ENCODE measurements around the gene MBP. TPM values are rescaled to one million over a fixed set of nuclear protein-coding genes. Genes with fewer than 3 reads are reported as not detected.

The MBP gene
- total RNA-seq, 2 experiments from 2014 or later: 94.7 to 101 TPM

GRCh38 chr18:77039196-77040130 lies 93.1 kb downstream of the MBP start:
- no peak overlapping the region for H3K4me3 Mint-ChIP-seq
- H3K36me3 Mint-ChIP-seq: peaks cover 55% of the 10 kb centered on the region
- DNase-seq: no peak
- peaks cover 35% of the 10 kb centered on the region for H3K4me1 Mint-ChIP-seq
- CTCF ChIA-PET: interaction anchor here (1.1 to 1.4 kb wide), 2 partner anchors 12 to 236 kb away, joined by 3 to 4 read pairs; no protein-coding TSS in a partner anchor
- no peaks in the 10 kb centered on the region for H3K27me3 Mint-ChIP-seq
- ATAC-seq: no peak
- no peak overlapping the region for H3K27ac Mint-ChIP-seq
- H3K9me3 Mint-ChIP-seq (ENCODE audit: low read depth): no peaks in the 10 kb centered on the region

GRCh38 chr18:77038182-77038858 lies 94.3 kb downstream of the MBP start:
- no peak for DNase-seq
- CTCF ChIA-PET: interaction anchor here (1.1 to 1.4 kb wide), 2 partner anchors 13 to 235 kb away, joined by 3 to 4 read pairs; no protein-coding TSS in a partner anchor
- Mint-ChIP-seq H3K9me3 (ENCODE audit: low read depth) (no peaks in the 10 kb centered on the region), H3K4me1 (peaks cover 33% of the 10 kb centered on the region), H3K4me3 (no peak overlapping the region), H3K27ac (no peak overlapping the region), H3K27me3 (no peaks in the 10 kb centered on the region), H3K36me3 (peaks cover 49% of the 10 kb centered on the region)
- no peak for ATAC-seq

GRCh38 chr18:77037567-77037966 lies 95.0 kb downstream of the MBP start:
- Mint-ChIP-seq H3K27me3 (no peaks in the 10 kb centered on the region), H3K4me1 (peaks cover 34% of the 10 kb centered on the region), H3K4me3 (no peak overlapping the region), H3K27ac (no peak overlapping the region), H3K9me3 (ENCODE audit: low read depth) (no peaks in the 10 kb centered on the region), H3K36me3 (peaks cover 43% of the 10 kb centered on the region)
- DNase-seq (no peak), ATAC-seq (no peak)
- CTCF ChIA-PET: interaction anchor here (0.8 kb wide), 1 partner anchor 37 kb away, joined by 3 read pairs; no protein-coding TSS in a partner anchor

DNA sequence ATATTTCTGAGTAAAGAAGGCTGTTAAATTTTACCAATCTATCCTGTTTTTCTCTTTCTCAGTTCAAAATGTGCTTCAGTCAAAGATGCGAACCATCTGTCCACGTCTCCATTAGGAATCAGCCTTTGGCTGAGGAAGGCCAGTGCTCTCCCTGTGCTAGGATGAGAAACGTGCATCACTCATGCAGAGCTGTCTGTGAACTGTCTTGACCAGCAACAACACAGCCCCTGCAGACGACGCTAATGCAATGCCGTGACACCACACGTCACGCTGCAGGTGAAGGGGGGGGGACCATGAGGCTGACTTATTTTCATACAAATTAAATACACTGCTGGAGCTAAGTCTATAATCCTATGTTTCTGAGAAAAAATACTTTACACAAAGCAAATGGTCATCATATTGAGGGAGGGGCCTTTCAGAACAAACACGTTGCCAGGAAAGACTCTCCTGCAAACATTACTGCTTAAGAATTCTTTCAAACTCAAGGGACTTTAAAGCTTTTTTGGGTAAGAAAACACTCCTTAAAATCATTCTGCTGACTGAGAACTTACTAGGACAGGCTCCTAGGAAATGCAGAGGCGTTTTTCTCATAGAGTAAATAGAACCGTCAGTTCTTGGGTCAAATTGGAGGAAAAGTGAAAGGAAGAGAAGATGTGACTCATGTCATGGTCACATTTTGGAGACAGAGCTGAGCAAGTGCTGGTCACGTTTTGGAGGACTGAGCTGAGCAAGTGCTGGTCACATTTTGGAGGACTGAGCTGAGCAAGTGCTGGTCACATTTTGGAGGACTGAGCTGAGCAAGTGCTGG lies 97.0 kb downstream of the MBP start:
- H3K9me3 Mint-ChIP-seq (ENCODE audit: low read depth): no peaks in the 10 kb centered on the region
- CTCF ChIA-PET: interaction anchor here (1.0 kb wide), 2 partner anchors 10 to 62 kb away, joined by 3 read pairs; no protein-coding TSS in a partner anchor
- H3K27ac Mint-ChIP-seq: no peak overlapping the region
- DNase-seq: no peak
- H3K27me3 Mint-ChIP-seq: no peaks in the 10 kb centered on the region
- H3K4me1 Mint-ChIP-seq: peaks cover 32% of the 10 kb centered on the region
- H3K36me3 Mint-ChIP-seq: peaks cover 44% of the 10 kb centered on the region
- ATAC-seq: no peak
- no peak overlapping the region for H3K4me3 Mint-ChIP-seq

GRCh38 chr18:77033575-77033974 lies 99.0 kb downstream of the MBP start:
- ATAC-seq (no peak), DNase-seq (no peak)
- Mint-ChIP-seq H3K36me3 (peaks cover 53% of the 10 kb centered on the region), H3K4me1 (peaks cover 18% of the 10 kb centered on the region), H3K27ac (no peak overlapping the region), H3K4me3 (no peak overlapping the region), H3K27me3 (no peaks in the 10 kb centered on the region), H3K9me3 (ENCODE audit: low read depth) (no peaks in the 10 kb centered on the region)
- CTCF ChIA-PET: no interaction called here

GRCh38 chr18:77032181-77032701 lies 100.3 kb downstream of the MBP start:
- CTCF ChIA-PET: interaction anchor here (1.1 kb wide), 1 partner anchor 22 kb away, joined by 3 read pairs; no protein-coding TSS in a partner anchor
- ATAC-seq (no peak), DNase-seq (no peak)
- Mint-ChIP-seq H3K4me1 (peaks cover 13% of the 10 kb centered on the region), H3K27ac (no peak overlapping the region), H3K36me3 (peaks cover 46% of the 10 kb centered on the region), H3K27me3 (no peaks in the 10 kb centered on the region), H3K9me3 (ENCODE audit: low read depth) (no peaks in the 10 kb centered on the region), H3K4me3 (no peak overlapping the region)

DNA sequence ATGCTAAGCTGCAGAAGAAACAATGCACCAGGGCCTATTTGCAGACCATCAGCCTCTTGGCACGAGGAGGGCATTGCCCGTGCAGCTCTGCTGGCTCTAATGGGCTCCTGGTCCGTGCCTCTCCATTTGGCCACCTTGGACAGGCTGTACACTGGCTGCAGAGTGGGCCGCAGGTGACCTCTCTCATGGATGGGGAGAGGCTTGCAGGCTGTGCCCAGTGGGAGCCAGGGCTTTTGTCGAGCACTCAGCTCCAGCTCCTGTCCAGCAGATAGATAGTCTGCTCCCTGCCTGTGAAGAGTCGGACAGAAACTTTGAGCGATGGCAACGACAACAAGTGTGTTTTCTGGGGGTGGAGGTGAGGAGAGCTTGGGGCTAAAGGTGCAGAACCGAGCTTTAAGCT lies 100.9 kb downstream of the MBP start:
- H3K4me1 Mint-ChIP-seq: peaks cover 8% of the 10 kb centered on the region
- no peak overlapping the region for H3K27ac Mint-ChIP-seq
- H3K27me3 Mint-ChIP-seq: no peaks in the 10 kb centered on the region
- H3K36me3 Mint-ChIP-seq: peaks cover 42% of the 10 kb centered on the region
- no peaks in the 10 kb centered on the region for H3K9me3 Mint-ChIP-seq (ENCODE audit: low read depth)
- no peak overlapping the region for H3K4me3 Mint-ChIP-seq
- ATAC-seq: no peak
- no peak for DNase-seq
- CTCF ChIA-PET: interaction anchor here (0.6 to 1.1 kb wide), 3 partner anchors 21 to 214 kb away, joined by 3 read pairs; no protein-coding TSS in a partner anchor

DNA sequence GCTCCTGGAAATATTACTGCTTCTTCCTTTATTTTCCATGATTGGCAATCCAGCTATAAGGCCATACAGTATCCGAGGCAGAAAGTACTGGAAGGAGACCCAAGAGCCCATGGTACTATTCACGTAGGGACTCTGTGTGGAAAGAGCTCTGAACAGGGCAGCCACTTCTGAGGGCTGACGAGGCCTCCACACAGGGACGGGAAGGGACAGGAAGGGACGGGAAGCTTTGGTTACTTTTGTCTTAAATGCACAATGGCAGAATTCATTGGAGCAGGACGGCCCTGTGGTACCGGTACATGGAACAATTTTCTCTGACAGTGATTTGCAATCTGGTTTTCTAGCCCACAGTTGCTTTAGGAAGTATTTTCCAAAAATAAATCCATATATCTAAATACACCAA lies 102.4 kb downstream of the MBP start:
- DNase-seq: no peak
- Mint-ChIP-seq H3K27ac (no peak overlapping the region), H3K4me3 (no peak overlapping the region), H3K36me3 (peaks cover 47% of the 10 kb centered on the region), H3K27me3 (no peaks in the 10 kb centered on the region), H3K4me1 (peaks cover 3% of the 10 kb centered on the region), H3K9me3 (ENCODE audit: low read depth) (no peaks in the 10 kb centered on the region)
- ATAC-seq: no peak
- CTCF ChIA-PET: interaction anchor here (0.8 to 0.9 kb wide), 2 partner anchors 30 to 226 kb away, joined by 3 to 4 read pairs; no protein-coding TSS in a partner anchor

GRCh38 chr18:77025831-77026363 lies 106.7 kb downstream of the MBP start:
- CTCF ChIA-PET: no interaction called here
- Mint-ChIP-seq H3K4me1 (peaks cover 2% of the 10 kb centered on the region), H3K27ac (no peak overlapping the region), H3K27me3 (no peaks in the 10 kb centered on the region), H3K9me3 (ENCODE audit: low read depth) (no peaks in the 10 kb centered on the region), H3K4me3 (no peak overlapping the region), H3K36me3 (peaks cover 33% of the 10 kb centered on the region)
- ATAC-seq: no peak
- DNase-seq: no peak

DNA sequence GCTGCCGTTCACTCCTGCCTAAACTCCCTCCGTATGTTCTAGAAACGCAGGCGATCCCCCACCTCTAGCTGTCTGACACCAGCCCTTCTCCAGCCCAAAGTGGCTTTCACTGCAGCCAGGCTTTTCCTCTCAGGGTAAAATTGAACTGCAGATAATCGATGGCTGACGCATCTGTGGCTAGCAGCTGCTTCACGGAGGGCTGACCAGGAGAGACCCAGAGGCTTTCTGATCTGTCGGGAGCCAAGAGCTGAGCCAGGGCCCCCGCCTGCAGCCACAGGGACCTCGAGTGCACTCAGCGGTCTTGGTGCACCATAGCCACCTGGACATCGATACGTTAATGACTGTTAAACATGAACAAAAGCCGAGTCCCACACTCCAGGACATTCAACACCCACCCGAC lies 107.5 kb downstream of the MBP start:
- Mint-ChIP-seq H3K9me3 (ENCODE audit: low read depth) (no peaks in the 10 kb centered on the region), H3K27ac (no peak overlapping the region), H3K4me3 (no peak overlapping the region), H3K36me3 (peaks cover 29% of the 10 kb centered on the region), H3K4me1 (peaks cover 2% of the 10 kb centered on the region), H3K27me3 (no peaks in the 10 kb centered on the region)
- CTCF ChIA-PET: no interaction called here
- no peak for ATAC-seq
- DNase-seq: no peak

DNA sequence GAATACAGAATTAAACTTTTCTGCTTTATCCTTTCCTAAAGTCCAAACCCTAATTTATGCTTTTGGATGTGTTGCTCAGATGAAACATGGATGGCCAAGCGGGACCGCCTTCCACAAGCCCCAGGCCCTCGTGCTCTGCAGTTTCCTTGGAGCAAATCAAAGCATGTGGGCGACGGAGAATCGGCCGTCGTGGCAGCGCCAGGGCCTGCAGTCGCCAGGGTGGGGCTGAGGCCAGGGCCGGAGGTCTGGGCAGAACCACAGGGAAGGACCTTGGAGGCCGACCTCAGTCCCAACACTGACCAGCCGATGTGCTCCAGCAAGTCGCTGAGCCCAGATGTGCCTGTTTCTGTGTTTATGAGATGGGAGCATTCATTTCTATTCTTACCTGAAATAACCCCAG lies 108.1 kb downstream of the MBP start:
- CTCF ChIA-PET: interaction anchor here (1.3 kb wide), 1 partner anchor 222 kb away, joined by 3 read pairs; no protein-coding TSS in a partner anchor
- peaks cover 2% of the 10 kb centered on the region for H3K4me1 Mint-ChIP-seq

DNA sequence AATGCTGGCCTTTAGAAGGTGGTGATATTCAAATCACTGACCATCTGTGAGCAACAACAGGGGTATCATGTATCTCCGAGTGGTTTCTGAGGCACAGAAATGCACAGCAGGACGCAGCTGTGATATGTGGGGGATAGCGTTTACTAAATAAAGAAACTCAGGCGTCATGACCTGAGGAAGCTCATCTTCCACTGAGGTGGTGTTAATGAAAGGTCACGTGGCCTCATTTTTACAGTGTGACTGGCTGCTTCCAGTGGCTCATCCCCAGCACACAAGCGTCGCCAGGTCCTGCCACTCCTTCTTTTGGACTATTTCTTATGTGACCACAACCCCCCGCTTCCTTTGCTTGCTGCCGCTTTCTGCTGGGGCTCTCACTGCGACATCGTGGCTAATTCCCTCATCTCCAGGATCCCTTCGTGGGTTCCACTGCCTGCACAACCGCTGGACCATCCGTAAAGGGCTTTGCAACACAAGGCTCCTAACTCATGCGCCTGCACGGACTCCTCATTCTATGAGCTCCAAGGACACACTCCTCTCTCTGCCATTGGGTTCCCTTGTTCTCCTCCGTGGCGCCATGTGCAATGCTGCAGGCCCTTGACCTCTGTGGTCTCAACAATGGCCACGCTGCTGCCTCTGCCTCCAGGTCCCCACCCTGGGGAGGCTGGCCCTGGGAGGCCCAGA lies 109.3 kb downstream of the MBP start:
- Mint-ChIP-seq H3K27me3 (no peaks in the 10 kb centered on the region), H3K4me1 (peaks cover 2% of the 10 kb centered on the region), H3K27ac (no peak overlapping the region), H3K36me3 (peaks cover 37% of the 10 kb centered on the region), H3K9me3 (ENCODE audit: low read depth) (no peaks in the 10 kb centered on the region), H3K4me3 (no peak overlapping the region)
- DNase-seq: no peak
- no peak for ATAC-seq
- CTCF ChIA-PET: interaction anchor here (1.2 to 1.3 kb wide), 2 partner anchors 31 to 221 kb away, joined by 3 to 4 read pairs; no protein-coding TSS in a partner anchor

More for the DNA sequence above, 108.1 kb downstream of the MBP start:
- H3K4me3 Mint-ChIP-seq: no peak overlapping the region
- DNase-seq (no peak), ATAC-seq (no peak)
- no peaks in the 10 kb centered on the region for H3K9me3 Mint-ChIP-seq (ENCODE audit: low read depth)
- peaks cover 27% of the 10 kb centered on the region for H3K36me3 Mint-ChIP-seq
- no peaks in the 10 kb centered on the region for H3K27me3 Mint-ChIP-seq
- H3K27ac Mint-ChIP-seq: no peak overlapping the region

Data from activated CD8-positive, alpha-beta memory T cell treated with anti-CD3 and anti-CD28 coated beads, Interleukin-2, amount 10 ng/mL, durations not matched to agents 7 days and 5 days (primary cell).